SH-SY5Y (cell line): ENCODE data around the gene SFT2D2.

Source experiments
- GATA2 ChIP-seq: IDR thresholded peaks from 2 replicates; pipeline ENCODE4 v1.6.1; 2011; ENCODE audit warnings: mild to moderate bottlenecking, low read depth, low read length
- GATA3 ChIP-seq: IDR thresholded peaks from 2 replicates; pipeline ENCODE4 v1.6.1; 2011; ENCODE audit warnings: low read depth, mild to moderate bottlenecking, low read length, moderate library complexity

GRCh38 chr1:168227620-168228019, 1.8 kb downstream of the SFT2D2 start:
- TF ChIP-seq GATA2 = no peak
- TF ChIP-seq GATA3 = no peak
